Smooth muscle cell of the brain vasculature (primary cell): ENCODE measurements around the gene MRC2.

ENCODE experiments used
- DNase-seq: peaks from one replicate; pipeline ENCODE4 v3.0.0-alpha.2; 2012; ENCODE audit warnings: low read depth, low spot score

MRC2 gene

GRCh38 chr17:62637809-62638208 lies 10.3 kb downstream of the MRC2 start:
- no peak for DNase-seq

GRCh38 chr17:62641153-62641552 lies 13.7 kb downstream of the MRC2 start:
- no peak for DNase-seq

GRCh38 chr17:62641951-62642350 lies 14.5 kb downstream of the MRC2 start:
- no peak for DNase-seq

DNA sequence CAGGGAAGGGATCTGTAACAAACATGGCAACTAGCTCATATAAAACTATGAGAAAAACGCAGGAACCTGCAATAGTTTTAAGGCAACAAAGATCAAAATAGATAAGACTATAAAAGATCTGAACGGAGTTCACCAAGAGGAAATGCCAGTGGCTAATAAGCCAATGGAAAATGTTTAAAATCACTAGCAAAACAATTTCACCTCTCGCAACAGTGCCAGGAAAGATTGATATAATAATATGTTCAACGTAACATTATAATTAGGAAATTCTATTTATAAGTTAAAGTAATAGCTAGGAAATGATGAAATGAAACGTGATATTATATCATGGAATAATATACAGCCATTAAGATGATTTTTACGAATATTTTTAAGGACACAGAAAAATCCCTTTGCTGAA lies 16.0 kb downstream of the MRC2 start:
- no peak for DNase-seq

- no peak for DNase-seq
Observed at GRCh38 chr17:62644487-62645173, 17.2 kb downstream of the MRC2 start.

DNA sequence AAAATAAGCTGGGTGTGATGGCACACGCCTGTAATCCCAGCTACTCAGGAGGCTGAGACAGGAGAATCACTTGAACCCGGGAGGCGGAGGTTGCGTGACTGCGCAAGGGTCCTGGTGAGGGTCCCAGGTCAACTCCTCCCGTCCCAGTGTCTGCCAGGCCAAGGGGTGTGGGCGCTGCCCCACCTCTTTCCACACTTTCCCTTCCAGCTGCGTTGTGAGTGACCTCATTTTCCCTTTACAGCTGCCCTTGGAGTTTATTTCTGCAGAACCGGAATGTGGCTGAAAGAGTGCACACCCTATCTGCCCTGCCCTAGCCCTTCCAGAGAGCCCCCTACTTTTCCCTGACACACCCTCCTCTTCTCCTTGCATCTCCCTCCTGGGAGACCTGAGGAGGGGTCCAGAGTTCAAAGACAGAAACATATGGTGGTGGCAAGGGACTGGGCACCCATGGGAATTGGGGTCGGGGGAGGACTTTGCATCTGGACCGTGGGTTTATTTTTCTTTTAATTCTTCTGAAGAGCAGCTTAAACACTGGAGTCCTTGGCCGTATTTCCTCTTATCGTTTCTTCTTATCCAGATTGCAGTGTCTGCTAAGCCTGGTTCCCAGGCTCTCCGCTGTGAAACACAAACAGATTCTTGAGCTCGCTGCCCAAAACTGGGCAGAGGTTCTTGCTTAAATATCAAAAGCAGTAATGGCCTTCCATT lies 20.9 kb downstream of the MRC2 start:
- no peak for DNase-seq

GRCh38 chr17:62648956-62649294 lies 21.5 kb downstream of the MRC2 start:
- DNase-seq: no peak

DNA sequence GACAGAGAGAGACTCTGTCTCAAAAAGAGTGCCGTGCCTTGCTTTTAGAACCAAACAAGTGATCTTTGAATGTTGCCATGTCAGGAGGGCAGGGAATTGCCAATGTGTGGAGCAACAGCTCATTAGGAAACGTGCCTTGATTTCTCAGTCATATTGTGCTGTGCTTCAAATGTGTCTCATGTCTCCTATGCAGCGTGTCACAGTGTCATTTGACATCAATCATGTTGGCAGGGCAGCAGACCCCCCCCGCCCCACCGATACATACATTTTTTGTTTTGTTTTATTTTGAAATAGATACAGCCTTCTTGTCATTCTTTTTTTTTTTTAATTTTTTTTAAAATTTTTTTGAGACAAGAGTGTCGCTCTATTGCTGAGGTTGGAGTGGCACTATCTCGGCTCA lies 22.1 kb downstream of the MRC2 start:
- DNase-seq: no peak

- DNase-seq: no peak
Observed at GRCh38 chr17:62650587-62650986, 23.1 kb downstream of the MRC2 start.

GRCh38 chr17:62652251-62653001 lies 25.0 kb downstream of the MRC2 start:
- no peak for DNase-seq

DNA sequence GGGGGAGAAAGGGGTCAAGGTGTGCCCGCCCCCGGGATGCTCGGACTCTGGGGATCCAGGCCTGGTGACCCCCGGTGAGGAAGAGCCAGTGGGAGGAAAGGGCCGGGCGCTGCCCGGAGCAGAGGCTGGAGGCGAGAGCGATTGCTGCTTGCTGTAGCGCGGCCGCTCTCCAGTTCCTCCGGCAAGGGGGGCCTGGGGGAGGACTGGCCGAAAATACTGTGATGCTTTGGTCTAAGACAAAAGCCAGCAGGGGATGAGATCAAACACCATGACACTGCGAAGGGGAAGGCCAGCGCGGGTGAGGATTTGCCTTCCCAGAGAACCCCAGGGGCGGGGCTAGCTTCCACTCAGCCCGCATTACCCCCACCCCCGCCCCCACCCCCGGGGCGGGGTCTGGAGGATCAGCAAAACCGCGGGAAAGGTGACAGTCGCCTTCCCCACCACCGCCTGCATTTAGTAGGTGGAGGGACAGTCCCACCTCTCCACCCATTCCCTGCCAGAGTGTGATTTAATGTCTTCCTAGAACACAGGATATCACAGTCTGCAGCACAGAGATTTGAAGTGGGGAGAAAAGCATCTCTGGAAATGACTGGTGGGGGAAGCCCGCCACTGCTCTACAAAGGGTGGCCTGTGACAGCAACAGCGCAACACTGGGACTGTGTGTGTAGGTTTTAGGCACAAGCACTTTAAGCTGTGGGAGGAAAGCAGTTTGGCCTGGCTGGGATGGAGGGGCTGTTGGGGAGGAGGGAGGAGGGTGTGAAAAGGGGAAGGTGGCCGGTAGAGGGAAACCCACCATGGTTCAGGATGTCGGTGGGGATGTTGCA lies 25.7 kb downstream of the MRC2 start:
- DNase-seq: no peak

DNA sequence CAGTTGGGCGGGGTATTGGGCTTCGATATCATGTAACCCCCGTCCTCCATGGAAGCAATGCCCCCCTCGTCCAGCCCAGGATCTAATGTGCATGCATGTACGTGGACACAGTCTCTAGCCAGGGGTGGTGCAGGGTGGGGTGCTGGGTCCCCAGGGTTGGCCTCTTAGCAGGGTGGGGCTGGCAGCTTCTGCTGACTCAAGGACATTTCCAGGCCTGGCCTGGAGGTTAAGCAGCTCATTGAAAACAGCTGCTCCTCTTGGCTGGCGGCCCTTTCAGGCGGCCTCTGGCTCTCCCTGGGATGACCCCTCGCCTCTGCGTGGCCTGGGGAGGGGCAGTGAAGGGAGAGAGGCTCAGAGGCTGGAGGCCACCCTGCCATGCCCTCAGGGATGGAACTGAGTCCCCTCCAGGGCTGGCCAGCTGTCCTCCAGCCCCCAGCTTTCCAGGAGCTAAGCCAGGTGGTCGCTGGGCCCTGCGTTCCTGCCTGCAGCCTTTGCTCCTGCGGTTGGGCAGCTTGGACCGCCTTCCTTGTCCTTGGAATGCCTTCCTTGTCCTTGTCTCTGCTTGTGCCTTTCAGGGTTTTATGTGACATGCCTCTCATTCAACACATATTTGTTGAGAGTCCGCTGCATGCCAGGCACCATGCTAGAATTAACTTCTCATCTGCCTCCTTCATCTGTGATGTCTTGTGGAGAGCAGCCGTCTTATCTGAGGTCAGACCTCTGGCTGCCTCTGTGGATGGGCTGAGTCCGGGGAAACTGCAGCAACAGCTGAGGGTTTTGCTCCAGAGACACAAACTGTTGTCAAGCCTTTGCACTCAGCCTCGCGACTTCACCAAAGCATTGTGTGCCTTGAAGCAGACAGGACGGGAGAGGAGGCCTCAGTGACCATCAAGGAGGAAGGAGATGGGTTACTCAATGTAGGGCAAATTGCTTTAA lies 26.6 kb downstream of the MRC2 start:
- DNase-seq: no peak

DNA sequence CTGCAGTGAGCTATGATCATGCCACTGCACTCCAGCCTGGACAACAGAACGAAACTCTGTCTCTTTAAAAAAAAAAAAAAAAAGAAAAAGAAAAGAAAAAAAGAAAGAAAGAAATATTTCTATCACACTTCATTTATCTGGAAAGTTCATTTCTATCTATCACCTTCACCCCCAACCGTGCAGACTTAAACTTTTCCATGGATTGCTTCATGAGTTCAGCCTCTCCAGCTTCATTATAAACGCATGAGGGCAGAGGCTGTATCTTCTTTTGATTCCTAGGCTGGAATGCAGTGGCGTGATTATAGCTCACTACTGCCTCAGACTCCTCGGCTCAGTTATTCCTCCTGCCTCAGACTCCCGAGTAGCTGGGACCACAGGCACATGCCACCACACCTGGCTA lies 28.2 kb downstream of the MRC2 start:
- no peak for DNase-seq

- DNase-seq: no peak
Observed at GRCh38 chr17:62656446-62656845, 29.0 kb downstream of the MRC2 start.

- DNase-seq: no peak
Observed at GRCh38 chr17:62657145-62657665, 29.7 kb downstream of the MRC2 start.

DNA sequence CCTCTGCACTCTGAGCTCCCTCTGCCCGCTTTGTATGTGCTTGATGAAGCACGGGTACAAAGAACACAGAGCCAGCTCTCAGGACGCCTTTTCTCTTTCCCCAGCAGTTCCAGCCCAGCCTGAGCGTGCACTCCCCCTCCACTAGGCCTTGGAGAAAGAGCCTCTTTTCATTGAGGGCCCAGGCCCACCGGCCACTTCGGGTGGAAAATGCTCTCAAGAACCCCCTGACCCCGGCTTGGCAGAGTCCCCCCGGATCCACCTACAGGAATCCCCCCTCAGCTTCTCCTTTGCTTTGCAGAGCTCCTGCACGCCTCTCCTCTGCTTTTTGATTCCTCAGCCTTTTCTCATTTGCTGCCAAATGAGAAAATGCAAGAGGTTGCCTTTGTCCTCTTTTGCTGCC lies 30.2 kb downstream of the MRC2 start:
- no peak for DNase-seq

DNA sequence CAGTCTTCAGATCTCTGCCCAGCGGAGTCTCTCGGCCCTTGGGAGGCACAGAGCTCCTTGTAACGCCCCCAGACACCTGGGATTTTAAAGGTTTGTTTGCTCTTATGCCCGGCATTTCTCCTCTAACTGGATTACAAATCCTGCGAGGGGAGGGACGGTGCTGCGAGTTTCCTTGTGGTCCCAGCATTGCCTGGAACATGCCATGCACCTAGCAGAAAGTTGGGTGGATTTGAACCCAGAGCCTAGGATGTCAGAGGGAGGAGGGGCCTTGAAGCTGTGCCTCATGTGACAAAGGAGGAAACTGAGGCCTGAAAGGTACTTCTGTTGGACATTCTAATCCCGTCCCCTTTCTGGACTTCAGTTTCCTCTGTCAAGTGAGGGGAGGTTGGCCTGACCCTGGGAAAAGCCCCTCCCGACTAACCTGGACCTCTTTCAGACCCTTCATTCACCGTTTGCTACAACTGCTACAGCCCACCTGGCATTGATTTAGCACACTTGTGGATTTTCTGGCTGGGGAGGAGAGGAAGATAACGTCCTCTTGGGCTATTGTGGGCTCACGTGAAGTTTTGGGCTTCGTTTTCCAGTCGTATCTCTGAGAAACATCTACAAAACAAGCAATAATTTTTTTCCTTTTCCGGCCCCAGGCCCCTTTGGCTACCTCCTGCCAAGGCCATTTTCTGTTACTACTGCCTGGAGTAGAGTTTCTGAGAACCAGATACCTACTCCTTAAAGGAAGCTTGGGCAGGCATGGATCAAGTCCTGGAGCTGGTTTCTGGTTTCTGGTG lies 30.9 kb downstream of the MRC2 start:
- DNase-seq: no peak

- DNase-seq: no peak
Observed at GRCh38 chr17:62660629-62661118, 33.2 kb downstream of the MRC2 start.

- DNase-seq: no peak
Observed at GRCh38 chr17:62661337-62661736, 33.9 kb downstream of the MRC2 start.

GRCh38 chr17:62662855-62663254 lies 35.4 kb downstream of the MRC2 start:
- DNase-seq: no peak
